LNCaP clone FGC (cell line): ENCODE measurements around the gene RASAL3.

Source experiments
- DNase-seq: peaks from one replicate; pipeline ENCODE4 v3.0.0-alpha.2; 2011; ENCODE audit warnings: low read depth
- H3K4me3 ChIP-seq: 2 replicates; pipeline ENCODE4 v1.5.1; 2011; ENCODE audit warnings: mild to moderate bottlenecking, low read depth, low read length, control low read depth
- CTCF ChIP-seq: IDR thresholded peaks from 2 replicates; pipeline ENCODE4 v1.5.1; 2012; ENCODE audit warnings: mild to moderate bottlenecking; ENCODE audit not compliant: control insufficient read depth, insufficient read depth; ENCODE audit errors: extremely low read depth

Gene RASAL3

GRCh38 chr19:15404097-15404779, 60.1 kb downstream of the RASAL3 start:
- no peak for DNase-seq
- TF ChIP-seq CTCF: no peak
- H3K4me3 ChIP-seq: no peak overlapping the region

- DNase-seq: no peak
- H3K4me3 ChIP-seq: no peak overlapping the region
- no peak for TF ChIP-seq CTCF
These were observed 61.2 kb downstream of the RASAL3 start for GRCh38 chr19:15403151-15403531.

GRCh38 chr19:15402411-15403150, 61.8 kb downstream of the RASAL3 start:
- H3K4me3 ChIP-seq: no peak overlapping the region
- TF ChIP-seq CTCF: no peak
- no peak for DNase-seq
